ENCODE data around the gene AP3S2.

DNA sequence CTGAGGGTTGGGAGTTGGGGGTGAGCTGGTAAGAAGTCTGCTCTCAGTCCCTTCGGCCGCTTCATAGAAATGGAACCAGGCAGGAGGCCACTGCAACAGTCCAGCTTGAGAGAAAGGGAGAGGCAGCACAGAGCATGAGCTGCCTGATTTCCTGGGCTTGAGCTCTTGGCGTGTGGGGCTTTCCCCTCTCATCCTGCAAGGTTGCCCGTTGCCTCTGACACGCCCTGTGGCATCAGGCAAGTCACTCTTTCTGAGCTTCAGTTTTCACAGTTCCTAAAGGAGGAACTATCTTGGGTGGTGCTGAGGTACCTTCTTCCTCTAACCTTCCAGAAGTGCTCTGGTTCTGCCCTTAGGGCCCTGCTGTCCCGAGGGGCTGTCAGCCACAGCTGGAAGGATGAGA, 112.7 kb downstream of the AP3S2 start:
- TF ChIP-seq POLR2A (IDR thresholded peaks at IDR 0.05) = no peak
- TF ChIP-seq, protein P1, sequence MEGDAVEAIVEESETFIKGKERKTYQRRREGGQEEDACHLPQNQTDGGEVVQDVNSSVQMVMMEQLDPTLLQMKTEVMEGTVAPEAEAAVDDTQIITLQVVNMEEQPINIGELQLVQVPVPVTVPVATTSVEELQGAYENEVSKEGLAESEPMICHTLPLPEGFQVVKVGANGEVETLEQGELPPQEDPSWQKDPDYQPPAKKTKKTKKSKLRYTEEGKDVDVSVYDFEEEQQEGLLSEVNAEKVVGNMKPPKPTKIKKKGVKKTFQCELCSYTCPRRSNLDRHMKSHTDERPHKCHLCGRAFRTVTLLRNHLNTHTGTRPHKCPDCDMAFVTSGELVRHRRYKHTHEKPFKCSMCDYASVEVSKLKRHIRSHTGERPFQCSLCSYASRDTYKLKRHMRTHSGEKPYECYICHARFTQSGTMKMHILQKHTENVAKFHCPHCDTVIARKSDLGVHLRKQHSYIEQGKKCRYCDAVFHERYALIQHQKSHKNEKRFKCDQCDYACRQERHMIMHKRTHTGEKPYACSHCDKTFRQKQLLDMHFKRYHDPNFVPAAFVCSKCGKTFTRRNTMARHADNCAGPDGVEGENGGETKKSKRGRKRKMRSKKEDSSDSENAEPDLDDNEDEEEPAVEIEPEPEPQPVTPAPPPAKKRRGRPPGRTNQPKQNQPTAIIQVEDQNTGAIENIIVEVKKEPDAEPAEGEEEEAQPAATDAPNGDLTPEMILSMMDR (IDR thresholded peaks at IDR 0.05) = no peak

All from testis (tissue), 2 donors.